GM13976 (cell line): ENCODE data around the gene TSPAN1.

Experiments
- DNase-seq: peaks from one replicate; pipeline ENCODE4 v3.0.0; 2012; ENCODE audit warnings: low spot score
- CTCF ChIP-seq: IDR thresholded peaks from 2 replicates; pipeline ENCODE4 v1.5.1; 2012; ENCODE audit warnings: borderline replicate concordance, mild to moderate bottlenecking; ENCODE audit not compliant: insufficient read depth; ENCODE audit errors: extremely low read depth, missing control alignments, control extremely low read depth
- in situ Hi-C: fragments of 300-500 bp; cut with MboI; formaldehyde crosslinking; loops from one replicate; pipeline ENCODE4 v1.12.0; 2022; ENCODE audit warnings: low sequenced_read_pairs, mixed read lengths, inconsistent platforms; ENCODE audit not compliant: unreplicated experiment

TSPAN1 gene

DNA sequence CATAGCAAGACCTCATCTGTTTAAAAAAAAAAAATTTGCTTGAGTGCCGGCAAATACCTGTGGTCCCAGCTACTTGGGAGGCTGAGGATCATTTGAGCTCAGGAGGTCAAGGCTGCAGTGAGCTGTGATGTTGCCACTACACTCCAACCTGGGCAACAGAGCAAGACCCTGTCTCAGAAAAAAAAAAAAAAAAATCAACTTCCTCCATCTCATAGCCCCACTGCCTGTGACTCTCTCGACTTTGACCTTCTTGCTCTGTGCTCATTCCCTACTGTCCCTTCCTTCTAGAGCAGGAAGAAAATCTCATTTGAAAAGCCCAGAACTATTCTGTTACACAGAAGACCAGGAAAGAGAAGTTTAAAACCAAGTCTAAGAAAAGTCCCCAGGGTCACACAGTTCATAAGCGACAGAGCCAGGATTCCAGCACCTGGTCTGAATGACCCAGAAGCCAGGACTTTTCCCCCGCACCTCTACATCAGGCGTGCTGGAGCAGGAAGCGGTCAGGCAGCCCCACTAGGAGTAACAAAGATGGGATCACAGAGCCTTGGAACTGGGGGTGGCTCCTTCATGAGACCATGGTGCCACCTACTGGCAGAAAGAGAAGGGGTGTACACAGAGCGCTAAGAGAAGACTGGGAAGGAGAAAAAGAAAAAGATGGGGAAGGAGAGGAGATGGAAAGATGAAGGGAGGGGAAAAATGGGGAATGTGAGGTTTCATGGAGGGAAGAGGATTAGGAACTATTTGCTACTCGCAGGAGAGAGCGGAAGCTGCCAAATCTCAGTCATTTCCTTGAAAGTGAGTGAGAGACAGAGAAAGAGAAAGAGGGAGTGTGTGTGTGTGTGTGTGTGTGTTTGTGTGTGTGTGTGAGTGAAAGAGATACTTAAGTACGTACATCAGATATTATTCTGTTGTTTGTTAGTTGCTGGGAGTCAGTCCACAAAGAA lies 4.5 kb downstream of the TSPAN1 start:
- peak; percentile 91 for TF ChIP-seq CTCF
- in situ Hi-C loops = loop anchor here (5.0 kb wide), 1 partner anchor 142 kb away; no protein-coding TSS in a partner anchor
- peak; percentile 81 for DNase-seq

DNA sequence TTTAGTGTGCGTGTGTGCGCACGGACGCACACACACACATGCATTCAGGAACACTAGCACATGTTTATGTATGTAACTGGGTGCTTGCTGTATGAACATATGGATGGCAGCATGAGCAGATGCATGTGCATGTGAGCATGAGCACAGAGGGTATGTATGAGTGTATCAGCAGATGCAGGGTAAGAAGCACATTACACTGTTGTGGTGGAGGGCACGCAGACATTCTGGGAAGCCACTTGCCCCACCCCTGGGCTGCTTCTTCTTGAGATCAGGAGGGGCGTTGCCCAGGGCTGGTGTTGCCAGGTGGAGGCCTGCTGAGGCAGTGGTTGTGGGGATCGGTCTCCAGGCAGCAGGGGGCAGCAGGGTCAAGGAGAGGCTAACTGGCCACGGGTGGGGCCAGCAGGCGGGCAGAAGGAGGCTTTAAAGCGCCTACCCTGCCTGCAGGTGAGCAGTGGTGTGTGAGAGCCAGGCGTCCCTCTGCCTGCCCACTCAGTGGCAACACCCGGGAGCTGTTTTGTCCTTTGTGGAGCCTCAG lies 5.3 kb downstream of the TSPAN1 start:
- peak; percentile 28 for TF ChIP-seq CTCF
- DNase-seq = no peak
- in situ Hi-C loops = no loop called here

DNA sequence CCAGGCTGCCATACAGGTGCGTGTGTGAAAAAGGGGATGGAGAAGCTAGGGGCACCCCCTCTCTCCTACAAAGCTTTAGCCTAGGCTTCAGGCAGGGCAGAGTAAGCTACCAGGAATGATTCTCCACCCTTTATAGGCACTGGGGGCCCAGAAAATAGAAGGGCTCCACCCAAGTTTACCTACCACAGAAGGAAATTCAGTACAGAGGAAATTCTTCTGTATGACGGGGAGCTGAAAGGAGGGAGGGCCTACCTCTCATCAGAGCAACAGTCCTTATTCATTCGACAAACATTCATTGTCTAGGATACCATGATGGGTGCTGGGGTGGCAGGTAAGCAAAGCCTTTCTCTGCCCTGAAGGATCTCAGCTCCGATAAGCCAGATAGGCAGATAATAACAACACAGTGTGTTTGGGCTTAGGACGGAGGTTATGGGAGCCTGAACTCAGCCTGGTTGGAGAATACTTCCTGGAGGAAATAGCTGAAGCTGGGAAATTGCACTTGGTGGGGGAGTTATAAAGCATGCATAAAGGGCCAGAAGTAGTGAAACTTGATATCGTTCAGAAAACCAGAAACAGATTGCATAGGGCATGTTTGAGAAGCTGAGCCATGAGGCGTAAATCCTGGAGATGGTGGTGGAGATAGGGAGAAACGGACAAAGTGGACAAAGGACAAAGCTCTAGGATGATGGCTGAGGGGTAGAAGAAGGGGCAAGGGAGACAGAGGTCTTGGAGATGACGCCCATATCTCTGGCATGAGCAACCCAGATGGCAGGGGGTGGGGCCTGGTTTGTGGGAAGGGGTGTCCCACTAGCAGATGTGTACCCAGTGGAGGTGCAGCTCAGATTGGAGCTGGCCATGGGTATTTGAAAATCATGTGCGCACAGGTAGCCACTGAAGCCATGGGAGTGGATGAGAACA lies 6.7 kb downstream of the TSPAN1 start:
- TF ChIP-seq CTCF = no peak

DNA sequence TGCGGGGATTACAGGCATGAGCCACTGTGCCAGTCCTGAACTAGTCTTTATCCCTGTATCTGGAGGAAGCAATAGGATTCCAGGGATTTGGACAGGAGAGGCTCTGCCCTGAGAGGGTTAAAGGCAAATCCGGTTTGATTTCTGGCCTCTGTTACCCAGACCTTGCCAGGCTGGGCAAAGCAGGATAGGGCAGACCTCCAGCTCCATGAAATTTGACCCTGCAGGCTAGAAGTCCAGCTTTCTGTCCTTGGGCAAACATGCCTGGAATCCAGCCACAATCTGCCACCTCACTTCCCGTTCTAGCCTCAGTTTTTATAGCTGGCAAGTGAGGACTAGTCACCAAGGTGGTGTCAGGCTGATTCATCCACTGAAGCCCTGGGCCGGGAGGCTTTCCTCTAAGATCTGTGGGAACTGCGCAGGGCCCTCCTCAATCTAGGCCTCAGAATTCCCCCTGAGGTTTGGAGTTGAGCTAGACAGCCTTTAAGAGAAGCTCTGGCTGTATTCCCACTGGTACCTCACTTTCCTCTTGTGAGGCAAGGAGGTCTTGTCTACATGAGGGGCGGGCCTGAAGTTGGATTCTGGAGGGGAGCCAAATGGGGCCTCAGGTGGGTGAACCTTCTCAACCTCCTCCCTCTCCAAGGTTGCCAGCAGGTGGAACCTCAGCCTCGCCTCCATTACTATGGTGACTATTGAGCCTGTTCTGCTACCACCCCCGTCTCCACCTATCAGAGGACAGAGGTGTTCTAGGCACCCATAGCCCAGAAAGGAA lies 8.4 kb downstream of the TSPAN1 start:
- no peak for DNase-seq
- TF ChIP-seq CTCF = no peak
- in situ Hi-C loops = no loop called here

More for the DNA sequence above, 6.7 kb downstream of the TSPAN1 start:
- in situ Hi-C loops = no loop called here
- DNase-seq = no peak

- in situ Hi-C loops = no loop called here
- peak; percentile 56 for DNase-seq
- TF ChIP-seq CTCF = no peak
Measured at GRCh38 chr1:46183926-46184557, 9.2 kb downstream of the TSPAN1 start.
